Activated CD4-positive, alpha-beta T cell treated with anti-CD3 and anti-CD28 coated beads, Interleukin-2, amount 50 U/mL, for 1 hour (primary cell): ENCODE data around the gene GCN1.
A peak's percentile ranks its signal among the peaks of the same experiment; 100 is the strongest.

Source experiments
- DNase-seq: peaks from one replicate; pipeline ENCODE4 v3.0.0-alpha.2; 2020

The GCN1 gene

GRCh38 chr12:120090206-120090605, 104.3 kb downstream of the GCN1 start:
- DNase-seq: no peak

- DNase-seq: no peak
Measured at GRCh38 chr12:120089796-120090195, 104.7 kb downstream of the GCN1 start.

- DNase-seq: no peak
Measured at GRCh38 chr12:120089105-120089504, 105.4 kb downstream of the GCN1 start.

- peak; percentile 100 for DNase-seq
Measured at GRCh38 chr12:120086801-120087621, 107.5 kb downstream of the GCN1 start.

- no peak for DNase-seq
Measured at GRCh38 chr12:120085920-120086645, 108.4 kb downstream of the GCN1 start.

GRCh38 chr12:120081641-120082040, 112.9 kb downstream of the GCN1 start:
- no peak for DNase-seq

GRCh38 chr12:120079411-120080400, 114.8 kb downstream of the GCN1 start:
- no peak for DNase-seq

GRCh38 chr12:120078868-120079267, 115.6 kb downstream of the GCN1 start:
- no peak for DNase-seq

- no peak for DNase-seq
Measured at GRCh38 chr12:120077260-120077659, 117.3 kb downstream of the GCN1 start.
